C4-2B (cell line): ENCODE results near the gene PYCR2.
A peak's percentile ranks its signal among the peaks of the same experiment; 100 is the strongest.

Source experiments
- H3K27ac ChIP-seq: fragments of 450-650 bp; 2 replicates; pipeline ENCODE4 v1.5.1; 2017
- ZFX ChIP-seq: fragments of 450-650 bp; IDR thresholded peaks from 2 replicates; pipeline ENCODE4 v1.6.1; 2017
- TF ChIP-seq, protein P1 (sequence below): fragments of 450-650 bp; conservative IDR thresholded peaks from 2 replicates; pipeline ENCODE4 v1.5.1; 2017; ENCODE audit warnings: mild to moderate bottlenecking

The PYCR2 gene

GRCh38 chr1:225923381-225923691 is 714 bp downstream of the PYCR2 start:
- TF ChIP-seq, protein P1, sequence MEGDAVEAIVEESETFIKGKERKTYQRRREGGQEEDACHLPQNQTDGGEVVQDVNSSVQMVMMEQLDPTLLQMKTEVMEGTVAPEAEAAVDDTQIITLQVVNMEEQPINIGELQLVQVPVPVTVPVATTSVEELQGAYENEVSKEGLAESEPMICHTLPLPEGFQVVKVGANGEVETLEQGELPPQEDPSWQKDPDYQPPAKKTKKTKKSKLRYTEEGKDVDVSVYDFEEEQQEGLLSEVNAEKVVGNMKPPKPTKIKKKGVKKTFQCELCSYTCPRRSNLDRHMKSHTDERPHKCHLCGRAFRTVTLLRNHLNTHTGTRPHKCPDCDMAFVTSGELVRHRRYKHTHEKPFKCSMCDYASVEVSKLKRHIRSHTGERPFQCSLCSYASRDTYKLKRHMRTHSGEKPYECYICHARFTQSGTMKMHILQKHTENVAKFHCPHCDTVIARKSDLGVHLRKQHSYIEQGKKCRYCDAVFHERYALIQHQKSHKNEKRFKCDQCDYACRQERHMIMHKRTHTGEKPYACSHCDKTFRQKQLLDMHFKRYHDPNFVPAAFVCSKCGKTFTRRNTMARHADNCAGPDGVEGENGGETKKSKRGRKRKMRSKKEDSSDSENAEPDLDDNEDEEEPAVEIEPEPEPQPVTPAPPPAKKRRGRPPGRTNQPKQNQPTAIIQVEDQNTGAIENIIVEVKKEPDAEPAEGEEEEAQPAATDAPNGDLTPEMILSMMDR: no peak
- TF ChIP-seq ZFX: no peak

DNA sequence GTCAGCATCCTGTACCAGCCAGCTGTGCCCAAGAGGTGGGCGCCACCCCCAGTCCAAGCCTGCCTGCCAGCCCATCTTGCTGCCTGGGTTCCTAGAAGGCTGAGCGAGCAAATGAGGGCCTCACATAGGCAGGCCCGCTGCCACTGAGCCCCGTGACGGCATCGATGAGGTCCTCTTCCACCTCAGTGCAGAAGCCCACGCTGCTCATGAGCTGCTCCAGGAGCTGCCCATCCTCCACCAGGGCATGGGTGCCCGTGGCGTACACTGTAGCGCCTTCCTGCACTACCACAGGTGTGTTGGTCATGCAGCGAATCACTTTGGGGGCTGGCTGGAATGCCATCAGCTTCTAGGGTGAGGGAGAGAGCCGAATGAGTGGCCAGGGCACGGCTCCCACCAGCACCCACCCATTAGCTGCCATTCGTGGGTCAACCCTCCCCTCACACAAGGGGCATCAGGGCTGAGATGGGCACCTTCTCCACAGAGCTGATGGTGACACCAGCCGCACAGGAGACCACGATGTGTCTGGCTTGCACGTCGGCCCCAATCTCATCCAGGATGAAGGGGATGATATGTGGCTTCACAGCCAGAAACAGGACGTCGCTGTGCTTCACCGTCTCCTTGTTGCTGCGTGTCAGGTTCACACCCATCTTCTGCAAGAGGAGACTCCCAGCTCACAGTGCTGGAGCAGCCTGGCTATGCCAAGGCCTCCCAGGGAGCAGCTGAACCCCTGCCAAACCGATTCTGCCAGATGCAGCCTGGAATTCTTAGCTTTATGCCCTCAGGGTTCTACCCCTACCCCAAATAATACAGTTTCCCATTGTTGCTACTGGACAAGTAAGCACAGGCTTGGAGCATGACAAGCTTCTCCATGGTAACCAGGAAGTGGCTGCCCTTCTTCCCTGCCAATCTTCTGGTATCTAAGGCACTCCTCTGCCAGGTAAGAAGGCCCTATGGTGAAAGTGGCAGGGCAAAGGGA is 2.0 kb downstream of the PYCR2 start:
- peak overlapping the region; percentile 98 for H3K27ac ChIP-seq
- TF ChIP-seq, protein P1: no peak
- no peak for TF ChIP-seq ZFX

More at GRCh38 chr1:225923381-225923691, 714 bp downstream of the PYCR2 start:
- H3K27ac ChIP-seq: peak overlapping the region; percentile 98

DNA sequence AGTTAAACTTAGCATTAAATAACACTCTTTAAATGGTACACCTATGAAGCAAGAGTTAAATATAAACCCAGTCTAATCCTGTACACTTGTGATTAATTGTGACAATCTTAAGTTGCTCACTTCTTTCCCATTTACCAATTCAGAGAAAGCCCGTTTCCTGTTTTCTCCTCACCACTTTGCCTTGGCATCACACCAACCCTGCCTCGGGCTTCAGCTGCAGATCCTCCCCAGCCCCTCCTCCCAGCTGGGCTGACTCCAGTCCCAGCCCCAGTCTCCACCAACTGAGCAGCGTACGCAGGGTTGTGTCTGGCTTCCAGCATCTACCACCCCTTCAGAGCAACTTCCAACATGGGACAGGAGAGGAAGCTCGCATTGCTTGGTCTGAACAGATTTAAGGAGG is 4.1 kb downstream of the PYCR2 start:
- TF ChIP-seq, protein P1: no peak
- TF ChIP-seq ZFX: no peak
- peak overlapping the region; percentile 4; the same call in 1 of the 2 replicates for H3K27ac ChIP-seq

- no peak overlapping the region for H3K27ac ChIP-seq
- TF ChIP-seq, protein P1: no peak
- TF ChIP-seq ZFX: no peak
Observed at GRCh38 chr1:225918280-225918679, 5.8 kb downstream of the PYCR2 start.

DNA sequence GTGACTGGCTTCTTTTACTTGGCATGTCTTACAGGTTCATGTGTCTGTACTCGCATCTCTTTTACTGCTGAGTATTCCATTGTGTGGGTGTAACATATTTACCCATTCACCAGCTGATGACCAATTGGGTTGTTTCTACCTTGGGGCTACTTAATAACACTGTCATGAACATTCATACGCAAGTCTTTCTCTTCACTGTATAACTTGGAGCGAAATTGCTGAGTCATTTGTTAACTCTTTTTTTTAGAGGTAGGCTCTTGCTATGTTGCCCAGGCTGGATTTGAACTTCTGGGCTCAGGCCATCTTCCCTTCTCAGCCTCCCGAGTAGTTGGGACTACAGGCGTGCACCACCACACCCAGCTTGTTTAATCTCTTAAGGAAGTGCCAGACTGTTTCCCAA is 6.5 kb downstream of the PYCR2 start:
- no peak for TF ChIP-seq ZFX
- TF ChIP-seq, protein P1: no peak

GRCh38 chr1:225917101-225917500 is 6.9 kb downstream of the PYCR2 start:
- no peak overlapping the region for H3K27ac ChIP-seq
- TF ChIP-seq, protein P1: no peak
- no peak for TF ChIP-seq ZFX

More for the DNA sequence above, 6.5 kb downstream of the PYCR2 start:
- no peak overlapping the region for H3K27ac ChIP-seq

DNA sequence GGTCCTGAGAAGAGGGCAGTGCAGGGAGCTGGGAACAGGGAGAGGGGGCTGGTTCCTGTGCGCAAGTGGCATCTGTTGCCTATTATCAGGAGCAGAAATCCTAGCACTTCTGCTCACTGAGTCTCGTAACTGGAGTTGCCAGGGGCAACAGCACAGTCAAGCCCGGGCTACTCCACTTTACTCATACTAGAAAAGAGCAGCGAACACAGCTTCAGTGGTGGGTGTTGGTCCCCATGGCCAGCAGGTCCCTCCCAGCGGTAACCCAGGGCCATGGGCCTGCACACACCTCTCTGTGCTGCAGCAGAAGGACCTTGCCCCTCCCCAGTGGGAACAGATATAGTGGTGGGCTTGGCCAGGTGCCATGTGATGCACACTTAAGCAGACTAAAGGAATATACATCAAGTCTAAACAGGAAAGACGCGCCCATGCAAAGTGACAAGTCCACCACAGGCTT is 8.5 kb downstream of the PYCR2 start:
- no peak overlapping the region for H3K27ac ChIP-seq
- TF ChIP-seq, protein P1: no peak
- no peak for TF ChIP-seq ZFX
